ENCODE results near the gene DECR2.

Gene DECR2

GRCh38 chr16:401468-402348 lies at the start of gene DECR2:
Gene DECR2 (plus strand): TSS chr16:401885. CDS start chr16:401964, 79 bp downstream.
- no peak for TF ChIP-seq ZNF274 (IDR thresholded peaks at IDR 0.05; ENCODE audit: low read depth, low read length)
- peak within 1 kb of the TSS; percentile 85 for H3K4me3 ChIP-seq (ENCODE audit: low read length)

GRCh38 chr16:352547-353403 lies 48.9 kb upstream of the DECR2 start, which contains the start of gene AXIN1:
Gene AXIN1 (minus strand): TSS chr16:352723. CDS start chr16:347025, 5,698 bp downstream.
- TF ChIP-seq ZNF274 (IDR thresholded peaks at IDR 0.05; ENCODE audit: low read depth, low read length), result no peak
- H3K4me3 ChIP-seq (ENCODE audit: low read length), result peak within 1 kb of the TSS; percentile 94

- H3K4me3 ChIP-seq (ENCODE audit: low read length), result peak overlapping the region; percentile 29; the same call in 1 of the 2 replicates
- TF ChIP-seq ZNF274 (IDR thresholded peaks at IDR 0.05; ENCODE audit: low read depth, low read length), result no peak
Measured at GRCh38 chr16:353404-354290, 48.0 kb upstream of the DECR2 start.

GRCh38 chr16:354291-354881 lies 47.3 kb upstream of the DECR2 start:
- no peak for TF ChIP-seq ZNF274 (IDR thresholded peaks at IDR 0.05; ENCODE audit: low read depth, low read length)

GRCh38 chr16:354971-355461 lies 46.7 kb upstream of the DECR2 start:
- no peak for TF ChIP-seq ZNF274 (IDR thresholded peaks at IDR 0.05; ENCODE audit: low read depth, low read length)

More at GRCh38 chr16:354291-354881, 47.3 kb upstream of the DECR2 start:
- no peak overlapping the region for H3K4me3 ChIP-seq (ENCODE audit: low read length)

GRCh38 chr16:356741-357140 lies 44.9 kb upstream of the DECR2 start:
- no peak for TF ChIP-seq ZNF274 (IDR thresholded peaks at IDR 0.05; ENCODE audit: low read depth, low read length)
- H3K4me3 ChIP-seq (ENCODE audit: low read length), result no peak overlapping the region

More at GRCh38 chr16:354971-355461, 46.7 kb upstream of the DECR2 start:
- no peak overlapping the region for H3K4me3 ChIP-seq (ENCODE audit: low read length)

- no peak overlapping the region for H3K4me3 ChIP-seq (ENCODE audit: low read length)
- no peak for TF ChIP-seq ZNF274 (IDR thresholded peaks at IDR 0.05; ENCODE audit: low read depth, low read length)
Measured at GRCh38 chr16:359067-359763, 42.5 kb upstream of the DECR2 start.

- TF ChIP-seq ZNF274 (IDR thresholded peaks at IDR 0.05; ENCODE audit: low read depth, low read length), result no peak
- H3K4me3 ChIP-seq (ENCODE audit: low read length), result no peak overlapping the region
Measured at GRCh38 chr16:359871-360697, 41.6 kb upstream of the DECR2 start.

GRCh38 chr16:360698-361336 lies 40.9 kb upstream of the DECR2 start:
- no peak overlapping the region for H3K4me3 ChIP-seq (ENCODE audit: low read length)
- no peak for TF ChIP-seq ZNF274 (IDR thresholded peaks at IDR 0.05; ENCODE audit: low read depth, low read length)

GRCh38 chr16:361341-361871 lies 40.3 kb upstream of the DECR2 start:
- no peak for TF ChIP-seq ZNF274 (IDR thresholded peaks at IDR 0.05; ENCODE audit: low read depth, low read length)
- H3K4me3 ChIP-seq (ENCODE audit: low read length), result no peak overlapping the region
